ENCODE data around the gene MALT1. TPM values are rescaled to one million over a fixed set of nuclear protein-coding genes. Genes with fewer than 3 reads are reported as not detected.

MALT1 gene
- total RNA-seq, 6 experiments from 2014 or later = 9.2 to 16.0 (median 10.2) TPM

DNA sequence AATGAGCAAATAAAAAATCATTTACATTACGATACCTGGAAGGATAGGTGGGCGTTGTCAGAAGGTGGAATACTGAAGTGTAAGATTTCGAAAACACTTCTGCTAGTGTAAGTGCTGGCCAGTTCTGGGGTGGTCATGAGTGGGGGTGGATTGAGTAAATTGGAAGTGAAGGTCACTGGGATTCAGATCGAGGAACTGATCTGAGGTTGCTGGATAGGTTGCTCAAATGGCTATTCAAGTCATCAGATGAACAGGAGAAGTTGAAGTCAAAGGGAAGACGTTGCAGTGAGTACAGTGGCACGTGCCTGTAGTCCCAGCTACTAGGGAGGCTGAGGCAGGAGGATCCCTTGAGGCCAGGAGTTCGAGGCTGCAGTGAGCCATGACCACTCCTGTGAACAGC lies 95.7 kb downstream of the MALT1 start:
- no peak overlapping the region for H3K4me3 ChIP-seq
- H3K27me3 ChIP-seq = no peaks in the 10 kb centered on the region
- ATAC-seq (no peak), DNase-seq (peak in 1 of 3 donors; percentile 14)
- H3K9me3 ChIP-seq = no peaks in the 10 kb centered on the region
- no peaks in the 10 kb centered on the region for H3K36me3 ChIP-seq
- H3K27ac ChIP-seq = no peak overlapping the region
- intact Hi-C loops (cut with DNase I) = loop anchor here (10.0 kb wide), 2 partner anchors 232 to 272 kb away; no protein-coding TSS in a partner anchor
- peaks cover 0 to 8% (median 2%) of the 10 kb centered on the region in 4 donors for H3K4me1 ChIP-seq
- WGBS (ENCODE audit: insufficient coverage, low coverage, low lambda C conversion rate, missing lambda C conversion rate) = 52% methylated on average over 6 of the region's 7 CpGs
- TF ChIP-seq, protein P1, sequence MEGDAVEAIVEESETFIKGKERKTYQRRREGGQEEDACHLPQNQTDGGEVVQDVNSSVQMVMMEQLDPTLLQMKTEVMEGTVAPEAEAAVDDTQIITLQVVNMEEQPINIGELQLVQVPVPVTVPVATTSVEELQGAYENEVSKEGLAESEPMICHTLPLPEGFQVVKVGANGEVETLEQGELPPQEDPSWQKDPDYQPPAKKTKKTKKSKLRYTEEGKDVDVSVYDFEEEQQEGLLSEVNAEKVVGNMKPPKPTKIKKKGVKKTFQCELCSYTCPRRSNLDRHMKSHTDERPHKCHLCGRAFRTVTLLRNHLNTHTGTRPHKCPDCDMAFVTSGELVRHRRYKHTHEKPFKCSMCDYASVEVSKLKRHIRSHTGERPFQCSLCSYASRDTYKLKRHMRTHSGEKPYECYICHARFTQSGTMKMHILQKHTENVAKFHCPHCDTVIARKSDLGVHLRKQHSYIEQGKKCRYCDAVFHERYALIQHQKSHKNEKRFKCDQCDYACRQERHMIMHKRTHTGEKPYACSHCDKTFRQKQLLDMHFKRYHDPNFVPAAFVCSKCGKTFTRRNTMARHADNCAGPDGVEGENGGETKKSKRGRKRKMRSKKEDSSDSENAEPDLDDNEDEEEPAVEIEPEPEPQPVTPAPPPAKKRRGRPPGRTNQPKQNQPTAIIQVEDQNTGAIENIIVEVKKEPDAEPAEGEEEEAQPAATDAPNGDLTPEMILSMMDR (IDR thresholded peaks at IDR 0.05) = no peak
- no peak for TF ChIP-seq POLR2A (IDR thresholded peaks at IDR 0.05)

DNA sequence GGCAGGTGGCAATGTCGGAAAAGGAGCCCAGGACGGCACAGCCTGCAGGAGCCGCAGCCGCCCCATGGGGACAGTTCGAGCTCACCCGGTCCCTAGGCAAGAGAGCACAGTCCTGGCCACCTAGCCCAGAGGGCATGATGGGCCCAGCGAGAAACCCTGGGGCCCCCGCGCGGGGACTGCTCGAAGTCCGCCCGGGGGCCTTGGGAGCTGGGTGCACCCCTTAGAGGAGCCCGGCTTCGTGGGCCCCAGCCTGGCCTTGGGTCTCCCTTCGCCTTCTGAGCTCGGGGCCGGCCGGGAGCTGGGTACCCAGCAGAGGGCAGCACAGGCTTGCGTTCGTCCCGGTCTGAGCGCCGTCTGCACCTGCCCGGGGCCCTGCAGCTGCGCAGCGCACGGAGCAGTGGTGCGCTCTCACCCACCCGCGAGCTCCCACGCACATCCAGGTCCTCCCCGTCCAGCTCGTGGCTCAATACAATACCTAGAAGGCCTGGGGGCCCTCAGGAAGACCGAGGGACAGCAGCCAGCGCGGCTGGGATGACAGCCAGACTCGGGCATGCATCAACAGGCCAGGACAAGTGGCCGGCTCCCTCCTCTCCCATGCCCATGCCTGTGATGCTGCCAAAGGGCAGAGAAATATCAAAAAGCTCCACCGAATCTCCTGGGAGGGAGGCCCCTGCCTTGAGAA lies 97.2 kb downstream of the MALT1 start:
- peaks cover 0 to 8% (median 2%) of the 10 kb centered on the region in 4 donors for H3K4me1 ChIP-seq
- intact Hi-C loops (cut with DNase I) = loop anchor here (10.0 kb wide), 2 partner anchors 234 to 274 kb away; no protein-coding TSS in a partner anchor
- 0% methylated on average over 6 of the region's 40 CpGs for WGBS (ENCODE audit: insufficient coverage, low coverage, low lambda C conversion rate, missing lambda C conversion rate)
- no peaks in the 10 kb centered on the region for H3K9me3 ChIP-seq
- DNase-seq (peak; percentile 76 to 79 (median 77)), ATAC-seq (peak; percentile 95 to 97 (median 96))
- TF ChIP-seq POLR2A (IDR thresholded peaks at IDR 0.05) = no peak
- TF ChIP-seq, protein P1 (IDR thresholded peaks at IDR 0.05) = peak; percentile 76 to 92 (median 84)
- no peak overlapping the region for H3K27ac ChIP-seq
- no peaks in the 10 kb centered on the region for H3K36me3 ChIP-seq
- peak overlapping the region; percentile 14 to 38 (median 17) for H3K4me3 ChIP-seq
- no peaks in the 10 kb centered on the region for H3K27me3 ChIP-seq

DNA sequence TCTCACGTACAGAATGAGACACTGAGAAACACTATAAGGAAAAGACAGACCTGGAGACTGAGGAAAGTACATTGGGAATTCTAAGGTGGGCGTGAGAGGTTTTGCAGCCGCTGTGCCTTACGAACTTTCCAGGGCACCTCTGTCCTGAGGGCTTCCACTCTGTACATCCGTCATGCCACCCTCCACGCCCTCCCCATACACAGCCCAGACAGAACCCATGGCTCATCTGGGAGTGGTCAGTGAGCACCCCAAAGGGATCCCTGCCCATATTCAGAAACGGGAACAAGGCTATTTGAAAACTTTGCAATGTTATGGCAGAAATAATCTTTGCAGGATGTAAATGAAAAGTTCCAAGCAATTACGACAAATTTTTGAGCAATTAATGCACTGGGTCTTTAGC lies 98.1 kb downstream of the MALT1 start:
- 88% methylated on average over 8 of the region's 8 CpGs for WGBS (ENCODE audit: insufficient coverage, low coverage, low lambda C conversion rate, missing lambda C conversion rate)
- intact Hi-C loops (cut with DNase I) = loop anchor here (10.0 kb wide), 2 partner anchors 235 to 275 kb away; no protein-coding TSS in a partner anchor
- ATAC-seq (no peak), DNase-seq (no peak)
- Histone ChIP-seq H3K27me3 (no peaks in the 10 kb centered on the region), H3K36me3 (no peaks in the 10 kb centered on the region), H3K4me1 (peaks cover 0 to 8% (median 2%) of the 10 kb centered on the region in 4 donors), H3K9me3 (no peaks in the 10 kb centered on the region), H3K4me3 (no peak overlapping the region), H3K27ac (no peak overlapping the region)
- TF ChIP-seq POLR2A (IDR thresholded peaks at IDR 0.05) = no peak
- TF ChIP-seq, protein P1 (IDR thresholded peaks at IDR 0.05) = no peak

DNA sequence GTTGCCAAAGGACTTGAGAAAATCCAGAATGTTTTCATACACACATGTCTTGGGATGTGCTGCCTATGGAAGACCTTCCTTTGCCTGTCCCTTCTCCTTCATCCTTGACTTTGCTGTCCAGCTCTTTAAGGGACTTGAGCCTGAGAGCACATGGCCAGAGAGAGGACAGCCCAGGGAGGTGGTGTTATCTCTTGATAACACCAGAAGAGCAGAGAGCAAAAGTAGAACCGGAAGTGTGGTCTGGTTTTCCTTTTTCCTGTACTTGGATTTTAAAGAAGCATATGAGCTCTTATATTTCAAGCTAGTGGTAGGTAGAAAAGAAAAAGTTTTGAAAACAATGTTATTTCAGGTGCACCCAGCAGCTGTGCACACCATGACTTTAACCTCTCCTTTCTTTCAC lies 99.3 kb downstream of the MALT1 start:
- intact Hi-C loops (cut with DNase I) = no loop called here
- WGBS (ENCODE audit: insufficient coverage, low coverage, low lambda C conversion rate, missing lambda C conversion rate) = 28% methylated on average over 1 of the region's 1 CpG
- Histone ChIP-seq H3K9me3 (no peaks in the 10 kb centered on the region), H3K27me3 (no peaks in the 10 kb centered on the region), H3K36me3 (no peaks in the 10 kb centered on the region), H3K27ac (no peak overlapping the region), H3K4me1 (peaks cover 0 to 8% (median 2%) of the 10 kb centered on the region in 4 donors), H3K4me3 (no peak overlapping the region)
- DNase-seq (no peak), ATAC-seq (no peak)
- no peak for TF ChIP-seq POLR2A (IDR thresholded peaks at IDR 0.05)
- TF ChIP-seq, protein P1 (IDR thresholded peaks at IDR 0.05) = no peak
